H1 (cell line): ENCODE results near the gene GGA1. TPM values are rescaled to one million over a fixed set of nuclear protein-coding genes. Genes with fewer than 3 reads are reported as not detected.

Experiments
- CTCF ChIA-PET: fragments of 300-600 bp; sonication (Branson Sonifier 250); formaldehyde crosslinking; loops from one replicate; lab custom pipeline; 2021; ENCODE audit not compliant: partially characterized antibody; lab: Charles Lee
- POLR2A ChIA-PET: fragments of 300-600 bp; sonication (Branson Sonifier 250); formaldehyde crosslinking; loops from one replicate; lab custom pipeline; 2021; ENCODE audit warnings: inconsistent platforms; ENCODE audit not compliant: partially characterized antibody; lab: Charles Lee
- DNase-seq, 2 experiments: peaks; one replicate each; pipeline versions ENCODE4 v3.0.0 to v3.0.0-alpha.2; 2010 to 2022; ENCODE audit warnings: low spot score in 2 of 2, low read depth in 1 of 2, mixed read lengths in 1 of 2
- FAIRE-seq: peaks from 2 replicates; lab custom pipeline; 2011; peaks lifted over from hg19 to GRCh38; lab: Jason Lieb, UNC
- H2AFZ ChIP-seq: 2 replicates; pipeline ENCODE4 v1.8.1; 2012; ENCODE audit warnings: low read length, inconsistent platforms
- H2AK5ac ChIP-seq: 2 replicates; pipeline ENCODE4 v1.6.1; 2013; ENCODE audit warnings: low read depth, low read length
- H2BK120ac ChIP-seq: replicated peaks from 2 replicates; pipeline ENCODE3; 2013; ENCODE audit warnings: low read depth, low read length, inconsistent platforms
- H2BK12ac ChIP-seq: 2 replicates; pipeline ENCODE4 v1.6.1; 2013; ENCODE audit warnings: low read depth, low read length
- H2BK15ac ChIP-seq: 2 replicates; pipeline ENCODE4 v1.6.1; 2013; ENCODE audit warnings: low read length
- H2BK20ac ChIP-seq: 2 replicates; pipeline ENCODE4 v1.6.1; 2013; ENCODE audit warnings: low read length
- H2BK5ac ChIP-seq: 2 replicates; pipeline ENCODE4 v1.6.1; 2013; ENCODE audit warnings: low read depth, low read length
- H3K14ac ChIP-seq: 2 replicates; pipeline ENCODE4 v1.6.1; 2013; ENCODE audit warnings: inconsistent platforms; ENCODE audit not compliant: insufficient read length
- H3K18ac ChIP-seq: 2 replicates; pipeline ENCODE4 v1.6.1; 2013; ENCODE audit warnings: low read length; ENCODE audit errors: extremely low read depth
- H3K23ac ChIP-seq: 2 replicates; pipeline ENCODE4 v1.6.1; 2013; ENCODE audit warnings: inconsistent platforms; ENCODE audit not compliant: insufficient read length
- H3K23me2 ChIP-seq: 2 replicates; pipeline ENCODE4 v1.6.1; 2013; ENCODE audit warnings: low read depth, low read length
- H3K27ac ChIP-seq: 2 replicates; pipeline ENCODE4 v1.6.1; 2011; ENCODE audit warnings: low read depth, low read length, inconsistent platforms
- H3K27me3 ChIP-seq, 4 experiments: replicated peaks in 1 of 4; 1 replicate in 1 of 4; 2 replicates in 3 of 4; pipeline versions ENCODE4 v1.6.1 to v1.8.1; 2011 to 2013; ENCODE audit warnings: low read length in 3 of 4, mild to moderate bottlenecking in 3 of 4, inconsistent platforms in 2 of 4, mixed read lengths in 2 of 4, moderate library complexity in 1 of 4; ENCODE audit not compliant: control insufficient read depth in 3 of 4, insufficient read depth in 3 of 4; ENCODE audit errors: extremely low read depth in 1 of 4
- H3K36me3 ChIP-seq, 4 experiments: 2 replicates each; pipeline versions ENCODE4 v1.6.1 to v1.8.1; 2011 to 2013; ENCODE audit warnings: mild to moderate bottlenecking in 4 of 4, low read length in 3 of 4, moderate library complexity in 2 of 4, control low read depth in 1 of 4, inconsistent platforms in 1 of 4; ENCODE audit not compliant: insufficient read depth in 4 of 4, control insufficient read depth in 2 of 4
- H3K4ac ChIP-seq: replicated peaks from 2 replicates; pipeline ENCODE3; 2013; ENCODE audit warnings: low read length, low read depth, mixed read lengths, inconsistent platforms; ENCODE audit not compliant: insufficient read length
- H3K4me1 ChIP-seq, 4 experiments: replicated peaks in 1 of 4; 1 replicate in 1 of 4; 2 replicates in 3 of 4; pipeline versions ENCODE4 v1.6.1 to v1.8.1; 2011 to 2013; ENCODE audit warnings: low read length in 3 of 4, inconsistent platforms in 2 of 4, mixed read lengths in 1 of 4; ENCODE audit not compliant: insufficient read depth in 4 of 4, control insufficient read depth in 3 of 4
- H3K4me2 ChIP-seq, 2 experiments: 2 replicates each; pipeline versions ENCODE4 v1.6.1 to v1.8.1; 2011 to 2013; ENCODE audit warnings: low read depth in 2 of 2, low read length in 2 of 2, control low read depth in 1 of 2, inconsistent platforms in 1 of 2, mild to moderate bottlenecking in 1 of 2; ENCODE audit not compliant: insufficient read depth in 1 of 2
- H3K4me3 ChIP-seq, 4 experiments: fragments of 200-600, 300-600 bp in 1 of 4; sonication (generic), shearing (Covaris generic), sonication (Bioruptor Twin) in 1 of 4; 2 replicates each; pipeline versions ENCODE4 v1.5.1 to v1.8.1; 2011 to 2016; ENCODE audit warnings: low read length in 4 of 4, low read depth in 3 of 4, control low read depth in 2 of 4, inconsistent platforms in 2 of 4, mild to moderate bottlenecking in 2 of 4, mixed read lengths in 1 of 4, moderate library complexity in 1 of 4; ENCODE audit not compliant: insufficient read depth in 2 of 4; ENCODE audit errors: extremely low read depth in 1 of 4
- H3K56ac ChIP-seq: replicated peaks from 2 replicates; pipeline ENCODE3; 2013; ENCODE audit warnings: low read depth, mild to moderate bottlenecking, mixed read lengths, low read length, inconsistent platforms; ENCODE audit not compliant: insufficient read length
- H3K79me1 ChIP-seq: 2 replicates; pipeline ENCODE4 v1.6.1; 2013; ENCODE audit warnings: low read depth, low read length, control low read depth
- H3K79me2 ChIP-seq, 2 experiments: 2 replicates each; pipeline versions ENCODE4 v1.6.1 to v1.8.1; 2012 to 2013; ENCODE audit warnings: low read length in 2 of 2, mild to moderate bottlenecking in 2 of 2, inconsistent platforms in 1 of 2; ENCODE audit not compliant: insufficient read depth in 2 of 2, control insufficient read depth in 1 of 2
- H3K9ac ChIP-seq, 4 experiments: replicated peaks in 1 of 4; 1 replicate in 1 of 4; 2 replicates in 3 of 4; pipeline versions ENCODE4 v1.6.1 to v1.8.1; 2011 to 2013; ENCODE audit warnings: low read depth in 3 of 4, low read length in 3 of 4, control low read depth in 2 of 4, mild to moderate bottlenecking in 2 of 4, moderate library complexity in 2 of 4, inconsistent platforms in 1 of 4; ENCODE audit errors: extremely low read depth in 1 of 4
- H3K9me3 ChIP-seq, 2 experiments: 2 replicates each; pipeline versions ENCODE4 v1.6.1 to v1.8.1; 2012 to 2013; ENCODE audit warnings: mild to moderate bottlenecking in 2 of 2, moderate library complexity in 2 of 2, control low read depth in 1 of 2, inconsistent platforms in 1 of 2, low read depth in 1 of 2, low read length in 1 of 2, mixed read lengths in 1 of 2; ENCODE audit not compliant: insufficient read depth in 2 of 2
- H4K20me1 ChIP-seq, 2 experiments: replicated peaks in 1 of 2; 2 replicates each; pipeline versions ENCODE3 to v1.8.1; 2011 to 2013; ENCODE audit warnings: inconsistent platforms in 2 of 2, low read length in 2 of 2, mild to moderate bottlenecking in 1 of 2; ENCODE audit not compliant: insufficient read depth in 2 of 2, control insufficient read depth in 1 of 2
- H4K5ac ChIP-seq: 2 replicates; pipeline ENCODE4 v1.6.1; 2013; ENCODE audit warnings: low read length, low read depth, mixed read lengths, inconsistent platforms; ENCODE audit not compliant: insufficient read length
- H4K8ac ChIP-seq: 2 replicates; pipeline ENCODE4 v1.8.0; 2013; ENCODE audit warnings: mild to moderate bottlenecking, moderate library complexity, low read length, inconsistent platforms; ENCODE audit not compliant: insufficient read depth; ENCODE audit errors: extremely low read depth
- H4K91ac ChIP-seq: replicated peaks from 2 replicates; pipeline ENCODE3; 2013; ENCODE audit warnings: low read length, mixed read lengths, inconsistent platforms; ENCODE audit not compliant: insufficient read length
- HDAC2 ChIP-seq, 2 experiments: fragments of 300-600 bp in 1 of 2; sonication (generic) in 1 of 2; IDR thresholded peaks; 2 replicates each; pipeline ENCODE4 v1.6.1; 2011 to 2012; ENCODE audit warnings: low read depth in 2 of 2, low read length in 2 of 2, mild to moderate bottlenecking in 2 of 2, moderate library complexity in 2 of 2, borderline replicate concordance in 1 of 2, inconsistent platforms in 1 of 2
- NANOG ChIP-seq: IDR thresholded peaks from 2 replicates; pipeline ENCODE4 v1.6.1; 2011; ENCODE audit warnings: low read length, low read depth, mild to moderate bottlenecking, inconsistent platforms; ENCODE audit not compliant: insufficient read depth, poor library complexity, severe bottlenecking
- SAP30 ChIP-seq: fragments of 300-600 bp; sonication (generic); IDR thresholded peaks from 2 replicates; pipeline ENCODE4 v1.7.1; 2012; ENCODE audit warnings: low read length, moderate library complexity, mild to moderate bottlenecking, inconsistent platforms; ENCODE audit not compliant: insufficient read depth, insufficient replicate concordance
- WGBS, 2 experiments: shearing (Covaris generic) in 1 of 2; methylation state at CpG; one replicate each; pipeline versions ENCODE4 v1.1.6 to v1.1.7; 2013 to 2015; ENCODE audit warnings: low lambda C conversion rate in 2 of 2, mixed read lengths in 2 of 2, inconsistent platforms in 1 of 2, low coverage in 1 of 2, missing lambda C conversion rate in 1 of 2; ENCODE audit not compliant: insufficient replicate concordance in 2 of 2, insufficient coverage in 1 of 2, insufficient read length in 1 of 2; ENCODE audit errors: extremely low coverage in 1 of 2, missing lambda C conversion rate in 1 of 2; 5-methylcytosine and 5-hydroxymethylcytosine counted together
- polyA plus RNA-seq, 7 experiments: library from polyadenylated mRNA; depleted of rRNA in 3 of 7; stranded (reverse) in 5 of 7; unstranded in 2 of 7; fragments of >200 nt in 5 of 7; fragments of 200-250 nt in 2 of 7; gene quantifications; 1 replicate in 5 of 7; 2 replicates in 1 of 7; 4 replicates in 1 of 7; pipeline versions ENCODE4 v1.2.1 to v1.2.3, GENCODE V29; 2011 to 2013; ENCODE audit warnings: missing spikeins in 2 of 7, mixed read lengths in 2 of 7
- total RNA-seq: library from RNA; stranded (reverse); fragmentation: NEBNext Ultra II Directional; extraction: Animal tissue kit (Norgen Biotek cat#: 25700); gene quantifications from 2 replicates; pipeline ENCODE4 v1.2.1, GENCODE V29; 2021

The GGA1 gene
- total and polyA plus RNA-seq, 2 of the 8 experiments (the other 6 are each of a cell fraction or from before 2014, with no cell fraction given), result 49.3 to 57.2 TPM

DNA sequence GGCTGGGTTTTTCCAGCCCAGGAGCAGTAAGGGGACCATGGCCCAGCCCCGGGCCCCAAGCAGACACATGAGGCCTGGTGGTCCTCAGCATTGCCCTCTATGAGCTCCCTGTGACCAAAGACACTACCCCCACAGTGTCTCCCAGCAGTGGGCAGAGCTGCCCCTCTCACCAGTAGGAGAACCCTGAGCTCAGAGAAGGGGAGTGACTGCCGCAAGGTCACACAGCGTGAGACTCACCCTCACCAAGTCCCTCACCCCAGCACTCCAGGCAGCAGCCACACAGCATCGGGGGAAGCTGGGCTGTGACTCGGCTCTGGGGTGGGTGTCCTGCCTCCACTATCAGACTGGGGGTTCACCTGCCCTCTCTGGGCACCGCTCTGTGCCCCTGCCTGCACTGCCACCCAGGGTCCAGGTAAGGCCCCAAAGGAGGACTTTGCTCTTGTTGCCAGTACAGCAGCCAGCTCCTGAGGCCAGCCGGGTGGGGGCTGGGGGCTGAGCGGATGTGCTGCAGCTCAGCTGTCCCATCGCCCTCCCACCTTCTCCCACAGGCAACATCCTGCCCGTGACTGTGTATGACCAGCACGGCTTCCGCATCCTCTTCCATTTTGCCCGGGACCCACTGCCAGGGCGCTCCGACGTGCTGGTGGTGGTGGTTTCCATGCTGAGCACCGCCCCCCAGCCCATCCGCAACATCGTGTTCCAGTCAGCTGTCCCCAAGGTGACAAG lies 23.0 kb downstream of the GGA1 start:
- WGBS, 2 experiments, result 94% methylated on average over 19 of the region's 19 CpGs; no CpG with 5 or more reads in 1 of the 2 experiments
- peak overlapping the region; percentile 44; the same call in 1 of the 2 replicates for H2BK5ac ChIP-seq
- no peak overlapping the region for H3K4me3 ChIP-seq
- FAIRE-seq (no peak), DNase-seq (no peak)
- H3K27ac ChIP-seq, result no peak overlapping the region
- no peak overlapping the region for H2BK20ac ChIP-seq
- no peaks in the 10 kb centered on the region for H3K79me1 ChIP-seq
- peaks cover 0 to 2% of the 10 kb centered on the region in 2 experiments for H4K20me1 ChIP-seq
- H3K4me1 ChIP-seq, result peaks cover 5 to 21% (median 17%) of the 10 kb centered on the region in 4 experiments
- no peak overlapping the region for H2BK15ac ChIP-seq
- H2BK12ac ChIP-seq, result no peak overlapping the region
- TF ChIP-seq NANOG (no peak), HDAC2 (IDR thresholded peaks at IDR 0.05; ENCODE audit: borderline replicate concordance in 1 of 2, low read depth in 2 of 2, low read length in 2 of 2) (no peak), SAP30 (no peak)
- no peaks in the 10 kb centered on the region; a peak in 2 of 8 replicates for H3K36me3 ChIP-seq
- no peak overlapping the region for H3K23ac ChIP-seq
- no peak overlapping the region for H3K4ac ChIP-seq
- H4K91ac ChIP-seq, result no peak overlapping the region
- no peaks in the 10 kb centered on the region for H3K23me2 ChIP-seq
- no peak overlapping the region for H2BK120ac ChIP-seq
- no peaks in the 10 kb centered on the region for H3K9me3 ChIP-seq
- H3K18ac ChIP-seq, result no peak overlapping the region
- H3K79me2 ChIP-seq, result no peaks in the 10 kb centered on the region
- H3K4me2 ChIP-seq, result no peak overlapping the region
- no peak overlapping the region for H3K56ac ChIP-seq
- no peaks in the 10 kb centered on the region for H3K27me3 ChIP-seq
- no peak overlapping the region for H2AFZ ChIP-seq
- CTCF ChIA-PET, result interaction anchor here (0.6 to 11.1 kb wide), 10 partner anchors 8 to 148 kb away, joined by 3 to 140 read pairs (median 5); partner anchors contain the start of genes GGA1 and SH3BP1
- no peak overlapping the region for H4K5ac ChIP-seq
- H2AK5ac ChIP-seq, result no peak overlapping the region
- H4K8ac ChIP-seq, result no peak overlapping the region; the same call in 1 of the 2 replicates
- no peak overlapping the region for H3K14ac ChIP-seq
- POLR2A ChIA-PET, result interaction anchor here (0.6 to 5.4 kb wide), 9 partner anchors 8 to 530 kb away, joined by 3 to 32 read pairs (median 5); partner anchors contain the start of gene GGA1
- H3K9ac ChIP-seq, result no peak overlapping the region
